ENCODE results near the gene G3BP2. TPM values are rescaled to one million over a fixed set of nuclear protein-coding genes. Genes with fewer than 3 reads are reported as not detected.

Gene G3BP2
- total and polyA plus RNA-seq, 2 of the 8 experiments (the other 6 are each of a cell fraction or from before 2014, with no cell fraction given): 83.7 to 378 TPM

DNA sequence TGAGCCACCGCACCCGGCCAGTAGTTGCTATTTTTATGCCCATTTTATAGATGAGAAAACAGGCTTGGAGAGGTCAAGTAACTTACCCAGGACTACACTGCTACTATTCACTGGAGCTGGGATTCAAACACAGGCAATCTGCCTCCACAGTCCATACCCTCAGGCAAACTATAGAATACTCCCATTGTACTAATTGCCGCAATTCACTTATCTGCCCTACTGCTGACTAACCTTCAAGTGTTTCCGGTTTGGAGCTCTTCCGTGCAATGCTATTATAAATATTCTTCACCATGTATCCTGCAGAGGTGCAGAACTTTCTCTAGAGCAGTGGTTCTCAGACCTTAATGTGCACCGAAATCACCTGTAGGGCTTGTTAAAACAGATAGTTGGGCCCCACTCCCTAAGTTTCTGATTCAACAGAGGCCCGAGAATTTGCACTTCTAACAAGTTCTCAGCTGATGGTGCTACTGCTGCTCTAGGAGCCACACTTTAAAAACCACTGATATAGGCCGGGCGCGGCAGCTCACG, 1.9 kb upstream of the G3BP2 start:
- peaks cover 5% of the 10 kb centered on the region for H3K79me1 ChIP-seq (ENCODE audit: low read depth, low read length)
- no peak overlapping the region for H3K14ac ChIP-seq (ENCODE audit: insufficient read length)
- no peak overlapping the region for H2BK12ac ChIP-seq (ENCODE audit: low read depth, low read length)
- H3K4ac ChIP-seq (replicated peaks; ENCODE audit: insufficient read length, low read depth, low read length): no peak overlapping the region
- no peaks in the 10 kb centered on the region for H3K9me3 ChIP-seq (ENCODE audit: insufficient read depth in 2 of 2, low read depth in 1 of 2, low read length in 1 of 2)
- H3K23ac ChIP-seq (ENCODE audit: insufficient read length): no peak overlapping the region
- H4K8ac ChIP-seq (ENCODE audit: extremely low read depth, insufficient read depth, low read length): no peak overlapping the region
- no peak overlapping the region for H2BK120ac ChIP-seq (replicated peaks; ENCODE audit: low read depth, low read length)
- H4K20me1 ChIP-seq (replicated peaks in 1 of 2; ENCODE audit: control insufficient read depth in 1 of 2, insufficient read depth in 2 of 2, low read length in 2 of 2): peaks cover 12 to 15% of the 10 kb centered on the region in 2 experiments
- no peak overlapping the region for H3K9ac ChIP-seq (replicated peaks in 1 of 4; ENCODE audit: extremely low read depth in 1 of 4, low read depth in 3 of 4, low read length in 3 of 4)
- 0 out of 2 replicates have a peak overlapping the region, but pooled peaks have one; percentile 48 for H2BK15ac ChIP-seq (ENCODE audit: low read length)
- H3K36me3 ChIP-seq (ENCODE audit: control insufficient read depth in 2 of 4, insufficient read depth in 4 of 4, low read length in 3 of 4): peaks cover 0 to 4% (median 2%) of the 10 kb centered on the region in 4 experiments; a peak in 3 of 8 replicates
- no peak overlapping the region for H2AFZ ChIP-seq (ENCODE audit: low read length)
- peaks cover 3 to 11% (median 7%) of the 10 kb centered on the region in 4 experiments for H3K4me1 ChIP-seq (replicated peaks in 1 of 4; ENCODE audit: control insufficient read depth in 3 of 4, insufficient read depth in 4 of 4, low read length in 3 of 4)
- no peaks in the 10 kb centered on the region for H3K27me3 ChIP-seq (replicated peaks in 1 of 4; ENCODE audit: control insufficient read depth in 3 of 4, extremely low read depth in 1 of 4, insufficient read depth in 3 of 4, low read length in 3 of 4)
- DNase-seq (ENCODE audit: low read depth in 1 of 2, low spot score in 2 of 2) (no peak), FAIRE-seq (no peak)
- H3K79me2 ChIP-seq (ENCODE audit: control insufficient read depth in 1 of 2, insufficient read depth in 2 of 2, low read length in 2 of 2): peaks cover 30 to 84% of the 10 kb centered on the region in 2 experiments
- no peak overlapping the region for H4K91ac ChIP-seq (replicated peaks; ENCODE audit: insufficient read length, low read length)
- 92% methylated on average over 11 of the region's 11 CpGs; no CpG with 5 or more reads in 1 of the 2 experiments for WGBS, 2 experiments (ENCODE audit: extremely low coverage in 1 of 2, insufficient coverage in 1 of 2, insufficient read length in 1 of 2, insufficient replicate concordance in 2 of 2, low coverage in 1 of 2, low lambda C conversion rate in 2 of 2, missing lambda C conversion rate in 1 of 2)
- H2BK5ac ChIP-seq (ENCODE audit: low read depth, low read length): no peak overlapping the region
- H3K27ac ChIP-seq (ENCODE audit: low read depth, low read length): no peak overlapping the region
- H4K5ac ChIP-seq (ENCODE audit: insufficient read length, low read depth, low read length): no peak overlapping the region
- no peak overlapping the region; a peak in 1 of 4 replicates for H3K4me2 ChIP-seq (ENCODE audit: insufficient read depth in 1 of 2, low read depth in 2 of 2, low read length in 2 of 2)
- H3K56ac ChIP-seq (replicated peaks; ENCODE audit: insufficient read length, low read depth, low read length): no peak overlapping the region
- H3K4me3 ChIP-seq (ENCODE audit: extremely low read depth in 1 of 4, insufficient read depth in 2 of 4, low read depth in 3 of 4, low read length in 4 of 4): no peak overlapping the region
- ChIA-PET CTCF (ENCODE audit: partially characterized antibody) (interaction anchor here (1.1 to 6.9 kb wide), 4 partner anchors 22 to 49 kb away, joined by 4 to 36 read pairs (median 6); partner anchors contain the start of gene USO1), POLR2A (ENCODE audit: partially characterized antibody) (interaction anchor here (1.0 to 1.8 kb wide), 6 partner anchors 13 to 49 kb away, joined by 3 to 6 read pairs (median 4); partner anchors contain the start of gene USO1)
- H2BK20ac ChIP-seq (ENCODE audit: low read length): no peak overlapping the region
- peaks cover 3% of the 10 kb centered on the region for H3K23me2 ChIP-seq (ENCODE audit: low read depth, low read length)
- H3K18ac ChIP-seq (ENCODE audit: extremely low read depth, low read length): no peak overlapping the region
- H2AK5ac ChIP-seq (ENCODE audit: low read depth, low read length): no peak overlapping the region
- TF ChIP-seq KDM1A (IDR thresholded peaks at IDR 0.05; ENCODE audit: borderline replicate concordance, low read length) (no peak), YY1 (IDR thresholded peaks at IDR 0.05; ENCODE audit: low read depth, low read length) (no peak), RFX5 (IDR thresholded peaks at IDR 0.05; ENCODE audit: borderline replicate concordance, low read depth, low read length) (no peak), SAP30 (IDR thresholded peaks at IDR 0.05; ENCODE audit: insufficient read depth, insufficient replicate concordance, low read length) (no peak), GTF2F1 (IDR thresholded peaks at IDR 0.05; ENCODE audit: borderline replicate concordance, low read depth, low read length) (no peak), PHF8 (conservative IDR thresholded peaks at IDR 0.05; ENCODE audit: low read depth, low read length) (no peak), HDAC2 (IDR thresholded peaks at IDR 0.05; ENCODE audit: borderline replicate concordance in 1 of 2, low read depth in 2 of 2, low read length in 2 of 2) (no peak), CEBPB (IDR thresholded peaks at IDR 0.05; ENCODE audit: low read depth, low read length) (no peak), FOSL1 (IDR thresholded peaks at IDR 0.05; ENCODE audit: insufficient read depth, low read depth, low read length) (no peak)
- TF ChIP-seq, protein P1, sequence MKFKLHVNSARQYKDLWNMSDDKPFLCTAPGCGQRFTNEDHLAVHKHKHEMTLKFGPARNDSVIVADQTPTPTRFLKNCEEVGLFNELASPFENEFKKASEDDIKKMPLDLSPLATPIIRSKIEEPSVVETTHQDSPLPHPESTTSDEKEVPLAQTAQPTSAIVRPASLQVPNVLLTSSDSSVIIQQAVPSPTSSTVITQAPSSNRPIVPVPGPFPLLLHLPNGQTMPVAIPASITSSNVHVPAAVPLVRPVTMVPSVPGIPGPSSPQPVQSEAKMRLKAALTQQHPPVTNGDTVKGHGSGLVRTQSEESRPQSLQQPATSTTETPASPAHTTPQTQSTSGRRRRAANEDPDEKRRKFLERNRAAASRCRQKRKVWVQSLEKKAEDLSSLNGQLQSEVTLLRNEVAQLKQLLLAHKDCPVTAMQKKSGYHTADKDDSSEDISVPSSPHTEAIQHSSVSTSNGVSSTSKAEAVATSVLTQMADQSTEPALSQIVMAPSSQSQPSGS (IDR thresholded peaks at IDR 0.05; ENCODE audit: low read length): no peak
